Measurements from ENCODE around the gene CPED1.

DNA sequence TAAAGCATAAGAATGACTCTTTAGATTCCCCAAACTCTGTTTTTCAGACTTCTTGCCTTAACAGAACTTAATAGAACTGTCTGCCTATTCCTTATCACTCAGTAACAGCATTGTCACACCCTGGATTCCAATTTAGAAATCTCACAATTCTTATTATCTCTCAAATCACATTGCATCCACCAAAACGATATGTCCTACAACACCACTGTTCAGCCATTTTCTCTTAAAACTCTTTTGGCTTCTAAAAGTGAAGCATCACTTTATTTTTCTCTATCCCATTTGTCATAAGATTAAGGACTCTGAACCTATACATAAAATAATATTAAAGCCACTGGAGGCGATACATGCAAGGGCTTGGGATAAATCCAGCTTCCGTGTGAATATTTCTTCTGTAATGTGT lies 1.2 kb upstream of the CPED1 start:
- no peak for TF ChIP-seq CTCF (IDR thresholded peaks at IDR 0.05; ENCODE audit: low read length)
- no peak for TF ChIP-seq EZH2 (IDR thresholded peaks at IDR 0.05; ENCODE audit: borderline replicate concordance, low read length)

Data from OCI-LY1 (cell line).